ENCODE results near the gene UNC5CL.

UNC5CL gene

DNA sequence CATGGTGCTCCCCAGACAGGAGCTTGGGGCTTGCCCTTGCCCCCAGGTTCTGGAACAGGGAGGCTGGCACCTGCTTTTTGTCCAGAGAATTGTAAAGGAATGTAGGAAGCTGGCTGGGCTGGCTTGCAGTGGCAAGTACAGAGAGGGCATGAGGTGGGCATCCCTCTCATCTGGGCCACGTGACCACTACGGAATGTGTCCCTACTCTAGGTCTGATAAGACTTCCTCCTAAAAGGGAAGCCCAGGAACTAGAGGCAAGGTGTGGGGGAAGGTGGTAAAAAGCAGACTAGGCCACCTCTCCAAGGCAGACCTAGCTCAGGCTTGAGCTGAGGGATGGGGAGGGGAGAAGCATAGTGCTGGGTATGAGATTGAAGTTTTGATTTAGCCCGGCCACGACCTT is 38.8 kb downstream of the UNC5CL start:
- no peak for DNase-seq

DNA sequence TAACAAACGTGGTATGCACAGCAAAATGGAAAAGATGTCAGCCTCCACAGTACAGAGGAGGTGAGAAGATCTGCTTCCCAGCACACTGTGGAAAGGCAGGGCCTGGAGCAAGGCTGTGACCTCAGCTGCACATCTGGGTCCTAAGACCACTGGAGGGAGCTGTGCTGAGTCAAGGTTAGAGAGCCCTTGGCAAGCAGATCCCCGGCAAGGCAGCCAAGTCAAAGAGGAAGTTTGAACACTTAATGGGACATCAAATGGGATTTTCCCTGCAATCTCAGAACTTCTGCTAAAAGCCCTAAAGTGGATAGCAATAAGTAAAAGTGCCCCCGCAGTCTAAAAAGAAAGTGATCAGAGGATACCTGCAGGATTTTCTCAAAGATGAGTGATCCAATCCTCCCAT is 39.5 kb downstream of the UNC5CL start:
- DNase-seq, result no peak

DNA sequence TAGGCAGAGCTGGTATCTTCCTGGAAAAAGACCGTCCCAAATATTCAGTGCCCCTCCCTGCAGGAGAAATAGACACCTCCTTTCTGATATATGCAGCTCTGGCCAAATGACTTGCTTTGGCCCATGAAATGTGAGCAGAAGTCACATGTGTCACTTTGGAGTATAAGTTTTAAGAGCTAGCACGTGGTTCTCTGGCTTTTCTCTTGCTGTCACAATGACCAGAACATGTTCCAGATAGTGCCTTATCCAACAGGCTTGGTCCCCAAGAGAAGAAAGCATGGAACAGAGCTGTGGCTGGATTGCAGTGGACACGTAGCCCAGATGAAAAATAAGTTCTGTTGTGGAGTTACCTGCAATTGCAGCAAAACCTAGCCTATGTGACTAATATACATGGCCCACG is 40.4 kb downstream of the UNC5CL start:
- DNase-seq, result no peak

DNA sequence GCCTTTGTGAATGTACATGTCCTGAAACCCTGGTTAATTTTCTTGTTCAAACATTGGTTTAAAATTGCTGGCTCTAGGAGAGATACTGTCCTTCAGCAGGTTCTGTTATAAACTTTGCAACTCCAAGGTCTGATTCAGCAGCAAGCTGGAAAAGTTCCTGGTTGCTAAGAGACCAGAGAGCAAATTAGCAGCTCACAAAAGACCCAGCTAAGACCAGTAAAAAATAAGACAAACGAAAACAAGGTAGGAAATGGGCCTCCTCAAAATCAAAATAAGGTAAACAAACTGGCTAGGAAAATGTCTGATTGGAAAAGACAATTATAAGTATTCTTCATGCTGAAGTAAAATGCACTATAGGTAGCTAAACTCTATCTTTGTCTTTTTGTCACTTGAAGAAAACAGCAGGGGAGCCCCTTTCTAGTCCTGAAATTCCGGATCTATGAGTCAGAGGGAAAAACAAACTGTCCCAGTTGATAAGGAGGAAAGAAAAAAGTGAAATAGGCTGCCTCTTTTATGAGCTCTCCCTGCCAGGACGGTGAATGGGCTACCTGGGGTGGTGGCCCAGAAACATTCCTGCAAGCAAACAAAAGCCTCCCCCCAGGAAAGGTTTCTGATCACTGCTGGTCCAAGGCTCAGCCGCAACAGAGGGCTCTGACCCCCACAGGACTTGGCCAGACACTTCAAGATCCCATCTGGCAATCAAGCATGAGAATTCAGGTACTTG is 41.6 kb downstream of the UNC5CL start:
- no peak for DNase-seq

DNA sequence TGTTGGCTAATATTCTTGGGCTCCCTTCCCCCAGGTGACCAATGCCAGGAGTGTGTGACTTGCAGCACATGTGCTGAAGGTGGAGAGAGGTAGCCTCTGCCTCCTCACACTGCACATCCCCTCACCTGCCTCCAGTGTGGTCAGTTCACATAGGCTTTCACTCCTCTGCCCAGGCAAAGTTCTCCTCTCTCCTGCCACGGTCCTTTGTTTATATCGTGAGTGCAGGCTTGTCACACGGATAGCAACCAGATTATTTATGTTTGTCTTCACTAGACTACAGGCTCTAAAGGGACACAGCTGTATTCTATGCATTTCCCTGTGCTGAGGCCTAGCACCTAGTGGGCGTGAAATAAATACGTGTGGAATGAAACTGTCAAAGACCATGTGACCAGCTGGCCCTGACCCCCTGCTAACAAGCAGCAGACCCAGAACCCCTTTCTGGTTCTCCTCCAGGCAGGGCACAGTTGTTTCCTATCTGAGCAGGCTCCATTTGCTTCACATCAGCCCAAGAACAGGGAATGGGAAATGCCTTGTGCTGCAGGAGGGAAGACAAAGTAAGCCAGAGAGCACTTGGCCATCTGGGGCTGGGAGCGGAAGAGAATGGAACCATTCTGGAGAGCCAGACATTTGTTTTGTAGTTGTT is 42.3 kb downstream of the UNC5CL start:
- DNase-seq, result no peak

DNA sequence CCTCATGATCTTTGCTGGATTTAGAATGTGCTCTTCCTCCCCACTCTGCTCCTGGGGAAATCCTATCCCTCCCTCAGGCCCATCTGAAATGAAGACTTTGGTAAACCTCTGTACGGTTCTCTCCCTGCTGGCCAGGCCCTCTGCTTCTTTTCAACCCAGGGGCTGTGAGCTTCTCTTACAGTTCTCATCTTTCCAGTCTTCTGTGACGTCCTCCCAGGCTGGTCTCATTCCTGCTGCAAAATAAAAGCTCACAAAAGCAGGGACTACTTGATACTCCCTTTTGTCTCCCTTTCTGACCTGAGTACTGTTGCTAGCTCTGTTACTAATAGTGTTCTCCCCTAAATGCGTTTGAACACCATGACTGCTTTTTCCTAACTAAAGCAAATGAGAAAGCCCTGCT is 46.3 kb downstream of the UNC5CL start:
- no peak for DNase-seq

DNA sequence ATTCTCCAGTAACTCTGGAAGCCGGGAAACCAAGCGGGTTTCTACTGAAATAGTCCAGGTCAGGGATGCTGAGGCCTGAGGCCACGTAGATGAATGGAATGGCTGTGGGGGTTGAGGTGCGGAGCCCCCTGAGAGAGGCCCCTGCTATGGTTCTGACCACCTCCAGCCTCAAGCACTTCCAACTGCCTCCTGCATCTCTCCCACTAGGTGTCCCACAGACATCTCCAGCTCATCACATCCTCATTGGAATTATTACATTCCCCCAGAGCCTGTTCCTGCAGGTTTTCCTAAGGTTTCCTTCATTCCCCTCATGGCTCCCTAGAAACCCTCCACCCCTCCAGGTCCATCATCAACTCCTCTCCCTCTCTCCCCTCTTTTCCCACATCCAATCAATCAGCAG is 48.7 kb downstream of the UNC5CL start:
- no peak for DNase-seq

DNA sequence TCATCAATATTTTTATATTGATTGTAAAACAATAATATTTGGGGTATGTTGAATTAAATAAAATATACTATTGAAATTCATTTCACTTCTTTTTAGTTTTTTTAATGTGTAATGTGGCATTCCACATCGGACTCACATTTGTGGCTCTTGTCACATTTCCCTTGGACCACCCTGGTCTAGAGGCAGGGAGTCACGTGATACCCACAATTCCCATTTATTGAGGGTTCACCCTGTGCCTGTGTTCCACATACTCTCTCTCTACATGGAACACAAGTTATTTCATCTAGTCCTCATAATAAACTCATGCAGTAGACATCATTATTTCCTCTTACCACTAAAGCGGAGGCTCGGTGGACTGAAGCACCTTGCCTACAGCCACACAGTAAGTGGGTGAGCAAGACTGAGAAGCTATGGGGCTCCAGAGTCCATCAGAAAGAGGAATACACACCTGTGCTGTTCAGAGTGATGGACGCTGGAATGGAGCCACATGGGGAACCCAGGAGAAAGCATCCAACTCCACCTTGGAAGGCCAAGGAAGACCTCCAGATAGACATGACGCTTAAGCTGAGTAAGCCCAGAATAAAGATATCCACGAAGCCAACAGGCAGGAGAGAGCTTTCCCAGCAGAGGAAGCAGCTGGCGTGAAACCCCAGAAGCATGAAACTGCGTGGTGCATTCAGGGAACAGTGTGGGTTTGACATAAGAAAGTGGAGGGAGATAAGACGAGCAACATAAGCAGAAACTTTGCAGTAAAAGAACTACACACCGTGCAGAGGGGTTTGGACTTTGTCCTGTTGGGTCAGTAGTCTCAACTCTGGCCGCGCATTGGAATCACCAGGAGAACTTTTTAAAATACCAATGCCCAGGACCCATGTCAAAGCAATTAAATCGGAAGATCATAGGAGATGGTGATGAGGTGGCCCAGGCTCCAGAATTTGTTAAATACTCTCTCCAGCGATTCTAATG is 49.5 kb downstream of the UNC5CL start:
- DNase-seq, result no peak

DNA sequence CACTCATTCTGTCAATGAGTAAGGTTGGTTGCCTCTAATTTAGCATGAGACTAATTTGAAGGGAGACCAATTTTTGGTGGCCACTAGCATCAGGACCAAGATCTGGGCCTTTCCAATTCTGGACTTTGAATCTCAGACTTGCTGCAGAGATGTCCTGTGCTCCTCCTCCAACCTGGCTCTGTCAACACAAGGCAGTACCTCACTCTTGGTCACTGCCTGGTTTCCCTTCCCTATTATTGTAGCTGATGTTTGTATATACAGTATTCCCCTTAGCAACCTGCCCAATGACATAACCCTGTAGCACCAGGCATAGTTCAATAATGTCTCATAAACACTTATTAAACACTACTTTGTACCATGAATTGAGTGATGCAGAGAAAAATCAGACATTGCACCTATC is 50.4 kb downstream of the UNC5CL start:
- DNase-seq, result no peak

DNA sequence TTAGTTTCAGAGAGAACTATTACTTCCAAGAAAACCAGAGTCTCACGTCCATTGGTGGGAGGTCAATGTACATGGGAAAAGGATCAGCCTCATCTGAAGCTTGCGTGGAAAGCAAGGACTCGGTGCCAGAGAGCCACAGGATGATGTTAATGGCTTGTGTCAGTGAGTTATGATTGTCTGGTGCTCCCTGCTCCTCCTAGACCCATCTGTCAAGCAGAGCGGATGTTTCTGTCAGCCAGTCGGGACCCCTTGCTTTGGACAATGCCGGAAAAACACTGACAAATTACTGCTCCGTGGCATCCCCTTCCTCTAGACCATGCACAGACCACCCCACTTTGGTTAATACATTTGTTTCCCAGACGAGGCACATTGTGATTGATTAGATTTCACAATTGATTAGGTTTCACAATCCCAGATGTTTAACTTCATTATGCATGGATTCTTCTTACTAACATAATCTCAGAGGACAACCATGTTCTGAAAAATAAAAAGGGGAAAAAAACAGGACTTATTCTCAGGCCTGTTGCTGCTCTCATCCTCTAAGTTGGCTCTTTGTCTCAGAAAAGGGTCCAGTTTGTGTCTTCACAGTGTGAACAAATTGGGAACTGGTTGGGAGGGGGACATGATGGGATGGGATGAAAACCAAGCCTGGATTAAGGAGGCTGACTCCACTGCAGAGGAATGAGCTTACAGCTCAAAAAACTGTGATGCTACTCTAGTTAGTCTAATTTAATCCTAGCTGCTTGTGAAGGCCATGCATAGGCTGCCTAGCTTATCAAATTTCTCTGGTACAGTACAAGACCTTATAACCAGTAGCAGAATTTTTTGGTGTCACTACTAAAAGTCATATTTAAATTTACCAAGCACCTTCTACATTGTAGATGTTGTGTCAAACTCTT is 51.9 kb downstream of the UNC5CL start:
- DNase-seq, result no peak

DNA sequence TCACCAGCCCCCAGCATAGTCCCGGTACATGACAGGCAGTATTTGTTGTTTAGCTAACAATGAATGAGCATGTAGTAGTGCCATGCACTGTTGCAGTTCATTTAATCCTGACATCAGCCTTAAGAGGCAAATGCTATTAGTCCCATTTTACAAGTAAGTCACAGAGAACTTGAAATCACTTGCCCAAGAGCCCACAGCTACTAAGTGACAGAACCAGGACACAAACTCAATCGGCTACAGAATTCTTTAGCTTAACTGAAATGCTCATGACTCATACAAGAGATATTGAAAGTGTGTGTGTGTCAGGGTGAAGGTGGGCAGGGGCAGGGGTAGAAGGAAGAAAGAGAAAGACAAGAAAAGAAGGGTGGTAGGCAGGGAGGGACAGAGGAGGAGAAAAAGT is 52.7 kb downstream of the UNC5CL start:
- DNase-seq, result no peak

DNA sequence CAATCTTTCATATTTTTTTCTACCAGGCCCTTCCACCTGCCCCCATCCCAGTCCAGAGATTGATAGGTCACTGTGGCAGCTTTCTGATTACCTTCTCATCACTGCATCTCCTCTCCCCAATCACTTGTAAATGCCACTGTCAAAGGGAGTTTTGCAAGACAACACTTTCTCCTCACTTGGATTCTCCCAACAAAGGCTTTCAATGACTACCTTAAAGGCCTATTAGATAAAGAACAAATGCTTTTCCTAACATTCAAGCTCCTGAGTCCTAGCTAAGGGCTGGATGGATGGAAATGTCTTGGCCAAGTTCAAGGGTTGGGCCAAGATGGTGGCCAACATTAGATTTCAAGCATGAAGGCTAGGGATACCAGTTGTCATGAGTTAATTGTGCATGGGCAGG is 55.3 kb downstream of the UNC5CL start:
- no peak for DNase-seq

DNA sequence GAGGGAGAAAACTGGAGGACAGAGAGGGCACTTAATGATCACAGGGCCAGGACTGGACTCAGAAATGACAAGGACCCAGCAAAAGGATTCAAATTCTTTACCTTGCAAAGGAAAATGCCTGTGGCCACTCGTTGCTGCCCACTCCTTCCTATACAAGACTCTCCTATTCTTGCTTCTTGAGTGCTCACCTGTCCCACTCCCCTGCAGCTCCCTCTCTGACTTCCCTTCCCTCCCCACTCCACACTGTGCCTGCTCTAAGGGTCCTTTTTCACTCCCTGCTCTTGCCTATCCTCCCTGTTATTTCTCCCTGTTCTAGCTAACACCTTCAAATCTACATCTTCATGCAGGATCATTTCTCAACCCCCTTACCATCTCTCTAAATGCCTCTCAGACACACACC is 56.1 kb downstream of the UNC5CL start:
- DNase-seq, result no peak

DNA sequence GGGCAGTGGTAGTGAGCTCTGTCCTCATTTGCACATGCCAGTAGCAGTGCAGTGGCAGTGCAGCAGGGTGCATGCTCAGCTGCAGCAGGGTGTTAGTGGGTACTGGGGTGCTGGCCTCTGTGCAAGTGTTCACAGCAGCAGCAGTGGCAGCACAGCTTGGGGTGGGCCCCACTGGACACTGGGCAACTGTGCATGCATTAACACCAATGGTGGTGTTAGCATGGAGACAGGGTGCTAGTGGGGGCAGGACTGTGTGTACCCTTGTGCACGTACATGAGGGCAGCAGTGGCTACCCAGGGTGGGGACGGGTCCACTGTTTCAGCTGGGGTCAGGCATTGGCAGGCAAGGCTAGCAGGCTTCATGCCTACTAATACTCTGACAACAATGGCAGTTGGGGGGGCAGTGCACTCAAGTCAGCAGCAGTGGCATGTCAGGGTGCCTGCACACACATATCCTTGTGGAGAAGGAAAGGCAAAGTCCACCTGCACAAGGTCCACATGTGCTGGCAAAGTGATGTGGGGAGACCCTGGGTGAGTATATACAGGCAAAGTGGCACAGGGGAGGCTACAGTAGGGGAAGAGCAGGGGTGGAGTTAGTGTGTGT is 60.2 kb downstream of the UNC5CL start:
- no peak for DNase-seq

DNA sequence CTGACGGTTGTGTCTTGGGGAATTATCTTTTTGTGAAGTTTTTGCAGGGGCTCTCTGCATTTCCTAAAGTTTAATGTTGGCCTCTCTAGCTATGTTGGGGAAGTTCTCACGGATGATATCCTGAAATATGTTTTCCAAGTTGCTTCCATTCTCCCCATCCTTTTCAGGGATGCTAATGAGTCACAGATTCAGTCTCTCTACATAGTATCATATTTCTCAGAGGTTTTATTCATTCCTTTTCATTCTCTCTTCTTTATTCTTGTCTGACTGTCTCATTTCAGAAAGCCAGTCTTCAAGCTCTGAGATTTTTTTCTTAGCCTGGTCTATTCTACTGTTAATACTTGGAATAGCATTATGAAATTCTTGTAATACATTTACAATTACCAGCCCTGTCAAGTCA is 61.3 kb downstream of the UNC5CL start:
- no peak for DNase-seq

DNA sequence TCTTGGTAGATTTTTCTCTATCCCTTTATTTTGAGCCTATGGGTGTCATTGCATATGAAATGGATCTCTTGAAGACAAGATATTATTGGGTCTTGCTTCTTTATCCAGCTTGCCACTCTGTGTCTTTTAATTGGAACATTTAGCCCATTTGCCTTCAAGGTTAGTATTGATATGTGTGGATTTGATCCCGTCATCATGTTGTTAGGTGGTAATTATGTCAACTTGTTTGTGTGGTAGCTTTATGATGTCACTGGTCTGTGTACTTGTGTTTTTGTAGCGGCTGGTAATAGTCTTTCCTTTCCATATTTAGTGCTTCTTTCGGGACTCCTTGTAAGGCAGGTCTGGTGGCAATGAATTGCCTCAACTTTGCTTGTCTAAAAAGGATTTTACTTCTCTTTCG is 61.9 kb downstream of the UNC5CL start:
- DNase-seq, result no peak

Measured in stimulated activated CD4-positive, alpha-beta T cell treated with anti-CD3 and anti-CD28 coated beads, Interleukin-4, amount 100 ng/mL, for 24 hours (primary cell).